ENCODE measurements around the gene ARHGAP9.

ARHGAP9 gene

DNA sequence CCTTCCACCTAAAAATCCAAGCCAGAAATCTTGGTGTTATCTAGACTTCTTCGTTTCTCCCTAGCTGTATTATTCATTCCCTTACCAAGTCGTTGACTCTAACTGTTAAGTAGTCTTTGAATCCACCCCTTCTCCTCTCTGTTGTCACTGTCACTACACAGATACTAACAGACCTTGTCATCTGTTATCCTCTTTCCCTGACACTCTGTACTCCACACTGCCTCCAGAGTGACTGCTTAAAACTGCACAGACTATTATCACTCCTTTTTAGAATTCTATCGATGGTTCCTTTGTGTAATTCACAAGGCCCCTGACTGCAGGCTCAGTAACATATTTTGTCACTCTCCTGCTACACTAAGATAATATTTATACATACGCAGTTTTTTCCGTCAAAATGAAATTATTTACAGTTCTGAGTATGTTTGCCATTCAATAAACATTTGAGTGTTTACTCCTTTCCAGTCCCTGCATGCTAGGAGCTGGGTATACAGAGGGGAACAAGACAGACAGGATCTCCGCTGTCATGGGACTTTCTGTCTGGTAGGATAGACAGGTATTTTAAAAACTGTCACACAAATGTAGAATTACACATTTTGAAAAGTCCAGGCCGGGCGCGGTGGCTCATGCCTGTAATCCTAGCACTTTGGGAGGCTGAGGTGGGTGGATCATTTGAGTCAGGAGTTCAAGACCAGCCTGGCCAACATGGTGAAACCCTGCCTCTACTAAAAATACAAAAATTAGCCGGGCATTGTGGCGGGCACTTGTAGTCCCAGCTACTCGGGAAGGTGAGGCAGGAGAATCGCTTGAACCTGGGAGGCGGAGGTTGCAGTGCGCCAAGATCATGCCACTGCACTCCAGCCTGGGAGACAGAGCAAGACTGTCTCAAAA is 12.0 kb upstream of the ARHGAP9 start:
- DNase-seq (ENCODE audit: low spot score) = no peak

- DNase-seq (ENCODE audit: low spot score) = no peak
These were observed 10.5 kb upstream of the ARHGAP9 start for GRCh38 chr12:57490126-57490525.

DNA sequence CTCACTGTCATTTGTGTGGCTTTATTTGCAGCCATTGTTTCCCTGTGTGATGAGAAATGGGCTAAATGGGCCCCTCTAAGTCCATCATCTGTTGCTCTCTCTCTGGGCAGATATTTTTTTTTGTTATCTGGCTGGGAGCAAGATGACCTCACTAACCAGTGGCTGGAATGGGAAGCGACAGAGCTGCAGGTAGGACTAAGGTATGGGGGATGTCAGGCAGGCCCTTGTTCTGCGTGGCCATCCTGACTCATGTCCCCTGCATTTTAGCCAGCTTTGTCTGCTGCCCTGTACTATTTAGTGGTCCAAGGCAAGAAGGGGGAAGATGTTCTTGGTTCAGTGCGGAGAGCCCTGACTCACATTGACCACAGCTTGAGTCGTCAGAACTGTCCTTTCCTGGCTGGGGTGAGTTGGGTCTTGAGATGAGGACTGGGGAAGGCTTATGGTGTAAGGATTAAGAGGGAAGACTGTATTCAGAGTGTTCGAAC is 9.5 kb upstream of the ARHGAP9 start:
- DNase-seq (ENCODE audit: low spot score) = no peak

DNA sequence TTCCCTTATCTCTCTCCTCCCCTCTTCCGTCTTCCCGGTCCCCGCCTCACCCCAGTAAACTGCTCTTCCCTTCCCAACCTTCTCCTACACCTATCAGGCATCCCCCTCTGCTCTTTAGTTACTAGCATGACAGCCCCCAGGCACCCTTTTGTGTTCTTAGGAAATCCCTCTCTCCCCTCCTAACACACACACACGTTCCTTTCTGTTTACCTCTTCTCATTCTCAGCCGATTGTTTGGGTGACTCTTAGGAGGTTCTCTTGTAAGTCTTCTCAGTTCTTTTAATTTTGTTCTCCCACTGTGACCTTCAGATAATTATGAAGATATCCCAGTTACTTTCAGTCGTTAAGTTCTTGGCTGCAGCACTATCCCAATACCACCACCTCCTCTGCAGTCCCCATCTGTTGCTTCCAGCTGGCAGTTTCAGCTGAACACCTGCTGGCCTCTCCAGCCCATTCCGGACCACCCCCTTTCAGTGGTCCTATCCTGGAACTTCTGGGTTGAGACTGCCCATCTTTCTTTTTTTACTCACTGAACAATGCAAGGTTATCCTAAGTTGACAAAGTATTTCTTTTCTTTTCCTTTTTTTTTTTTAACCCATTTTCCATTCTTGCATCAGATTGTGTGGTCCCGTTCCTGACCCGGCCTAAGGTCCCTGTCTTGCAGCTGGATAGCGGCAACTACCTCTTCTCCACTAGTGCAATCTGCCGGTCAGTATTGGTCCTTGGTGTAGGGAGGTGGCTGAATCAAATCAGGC is 8.9 kb upstream of the ARHGAP9 start:
- no peak for DNase-seq (ENCODE audit: low spot score)

- DNase-seq (ENCODE audit: low spot score) = peak; percentile 90
These were observed 8.1 kb upstream of the ARHGAP9 start, which contains the start of gene MARS1 for GRCh38 chr12:57487597-57488401. TSS of gene MARS1 (plus strand) at chr12:57488068. CDS start at chr12:57488091, 23 bp downstream.

GRCh38 chr12:57487055-57487596 is 7.5 kb upstream of the ARHGAP9 start:
- no peak for DNase-seq (ENCODE audit: low spot score)

DNA sequence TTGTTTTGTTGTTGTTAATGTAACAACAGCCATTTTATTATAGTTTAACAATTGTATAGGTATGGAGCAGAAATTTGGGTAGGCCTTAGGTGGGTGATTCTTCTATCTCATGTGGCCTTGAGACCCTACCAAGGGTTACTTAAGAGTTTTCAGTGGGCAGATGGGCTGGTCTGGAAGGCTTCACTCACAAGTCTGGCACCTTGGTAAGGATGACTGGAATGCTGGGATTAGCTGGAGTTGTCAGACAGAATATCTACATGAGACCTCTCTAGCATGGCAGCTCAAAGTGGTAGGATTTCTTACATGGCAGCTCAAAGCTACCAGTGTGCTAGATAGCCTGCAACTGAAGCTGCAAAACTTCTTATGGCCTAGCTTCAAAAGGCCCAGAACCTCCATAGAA is 6.0 kb upstream of the ARHGAP9 start:
- DNase-seq (ENCODE audit: low spot score) = no peak

- DNase-seq (ENCODE audit: low spot score) = no peak
These were observed 3.8 kb upstream of the ARHGAP9 start for GRCh38 chr12:57483466-57483865.

GRCh38 chr12:57481671-57482070 is 2.0 kb upstream of the ARHGAP9 start:
- DNase-seq (ENCODE audit: low spot score) = no peak

GRCh38 chr12:57479043-57479375 is 657 bp downstream of the ARHGAP9 start:
- DNase-seq (ENCODE audit: low spot score) = no peak

DNA sequence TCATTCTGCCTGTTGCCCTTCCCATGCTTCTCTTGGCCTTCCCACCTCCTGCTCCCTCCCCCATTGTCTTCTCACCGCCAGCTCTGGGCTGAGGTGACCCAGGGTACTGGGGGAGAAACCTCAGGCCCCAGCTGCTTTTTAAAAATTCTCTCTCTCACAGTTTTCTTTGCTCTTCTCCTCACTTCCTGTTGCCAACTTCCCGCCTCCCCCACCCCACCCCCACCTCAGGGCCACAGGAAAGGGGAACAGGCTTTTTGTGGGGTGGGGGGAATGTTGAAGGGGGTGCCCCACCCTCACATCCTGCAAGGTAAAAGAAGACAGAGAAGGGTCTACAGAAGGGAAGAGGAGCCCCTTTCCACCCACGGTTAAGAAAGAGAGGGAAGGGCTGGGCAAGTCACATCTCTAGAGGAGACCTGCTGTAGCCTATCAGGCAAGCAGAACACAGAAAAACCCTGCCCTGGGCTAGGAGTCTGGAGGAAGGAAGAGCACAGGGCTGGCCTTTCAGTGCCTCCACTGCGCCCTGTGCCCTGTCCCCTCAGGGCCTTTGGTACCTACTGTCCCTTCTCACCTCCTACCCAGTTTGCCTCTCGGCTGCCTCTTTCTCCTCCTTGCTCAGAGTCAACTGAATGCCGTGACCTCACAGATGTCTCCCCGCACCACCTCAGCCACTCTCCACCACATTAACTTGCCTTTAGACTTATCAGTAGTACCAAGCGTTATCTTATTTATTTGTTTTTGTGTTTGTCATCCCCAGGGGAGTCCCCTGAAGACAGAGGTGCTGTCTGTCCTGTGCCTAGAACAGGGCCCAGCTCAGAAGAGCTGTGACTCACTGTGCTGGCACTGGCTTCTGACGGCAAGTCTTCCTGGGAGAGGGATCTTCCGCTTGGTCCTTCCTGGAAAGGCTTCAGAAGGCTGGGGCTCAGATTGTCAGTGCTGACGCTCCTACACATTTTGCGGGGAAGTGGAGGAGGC is 1.7 kb downstream of the ARHGAP9 start:
- no peak for DNase-seq (ENCODE audit: low spot score)

GRCh38 chr12:57476993-57477709 is 2.5 kb downstream of the ARHGAP9 start:
- DNase-seq (ENCODE audit: low spot score) = no peak

DNA sequence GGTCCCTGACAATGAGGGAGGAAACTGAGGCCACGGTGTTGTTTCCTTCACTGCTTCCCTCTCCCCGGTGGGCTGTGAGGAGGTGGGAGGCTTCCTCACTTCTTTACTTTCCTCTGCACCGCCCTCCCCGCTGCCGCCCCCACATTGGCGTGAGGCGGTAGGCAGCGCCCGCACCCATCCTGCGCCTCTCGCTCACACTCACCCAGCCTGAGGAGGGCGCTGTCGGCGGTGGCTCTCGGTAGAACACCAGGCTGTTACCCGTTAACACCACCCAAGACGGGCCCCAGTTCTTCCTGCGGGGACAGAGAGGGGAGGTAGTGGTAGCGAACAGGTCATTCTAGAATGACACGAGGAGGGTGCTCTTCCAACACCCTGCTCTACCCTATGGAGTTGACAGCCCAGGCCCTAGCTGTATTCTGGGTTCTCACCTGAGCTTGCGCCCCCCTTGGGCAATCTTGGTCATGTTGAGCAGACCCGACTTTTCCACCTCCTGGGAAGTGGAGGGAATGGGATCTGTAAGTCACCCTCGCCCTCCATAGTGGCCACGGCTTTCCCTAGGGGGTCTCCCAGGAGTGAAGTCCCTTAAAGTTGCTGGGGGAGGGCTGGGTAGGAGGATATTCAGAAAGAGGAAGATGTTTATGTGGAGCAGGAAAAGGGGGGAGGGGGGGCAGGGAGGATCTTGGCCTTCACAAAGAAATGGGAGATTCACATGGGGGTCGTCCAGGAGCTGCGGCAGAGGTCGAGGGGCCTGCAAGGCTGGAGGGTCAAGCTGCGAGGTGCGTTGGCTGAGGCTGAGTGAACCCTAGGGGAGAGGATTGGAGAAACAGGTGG is 3.3 kb downstream of the ARHGAP9 start:
- no peak for DNase-seq (ENCODE audit: low spot score)

GRCh38 chr12:57475271-57476161 is 4.2 kb downstream of the ARHGAP9 start:
- DNase-seq (ENCODE audit: low spot score) = no peak

- DNase-seq (ENCODE audit: low spot score) = no peak
These were observed 4.8 kb downstream of the ARHGAP9 start for GRCh38 chr12:57474862-57475261.

DNA sequence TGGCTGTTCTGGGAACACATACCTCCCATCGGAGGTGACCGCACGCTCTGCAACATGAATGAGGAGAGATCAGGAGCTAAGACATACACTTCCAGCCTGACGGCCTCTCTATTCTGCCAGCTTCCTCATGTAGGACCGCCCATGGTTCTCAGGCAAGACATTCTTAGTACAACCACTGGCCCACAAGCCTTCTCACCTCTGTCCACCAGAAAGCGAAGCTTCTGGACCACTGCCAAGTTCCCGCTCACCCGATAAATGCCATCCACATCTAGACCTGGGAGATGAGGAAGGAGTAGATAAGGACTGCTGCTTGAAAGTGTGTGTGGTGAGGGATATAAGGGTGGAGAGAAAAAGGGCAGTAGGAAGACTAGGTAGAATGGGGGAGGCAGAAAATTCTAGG is 5.2 kb downstream of the ARHGAP9 start:
- no peak for DNase-seq (ENCODE audit: low spot score)

GRCh38 chr12:57473886-57474285 is 5.8 kb downstream of the ARHGAP9 start:
- DNase-seq (ENCODE audit: low spot score) = no peak

GRCh38 chr12:57473392-57473791 is 6.3 kb downstream of the ARHGAP9 start:
- no peak for DNase-seq (ENCODE audit: low spot score)

All from kidney capillary endothelial cell (primary cell).